22Rv1 (cell line): ENCODE measurements around the gene AZIN2.

Experiments used
- CTCF ChIP-seq: fragments of 450-650 bp; IDR thresholded peaks from 2 replicates; pipeline ENCODE4 v1.5.1; 2017; ENCODE audit warnings: mild to moderate bottlenecking
- ZFX ChIP-seq: fragments of 450-650 bp; IDR thresholded peaks from 2 replicates; pipeline ENCODE4 v1.6.1; 2017; ENCODE audit warnings: antibody characterized with exemption, borderline replicate concordance

GRCh38 chr1:33143698-33144097, 62.7 kb downstream of the AZIN2 start:
- TF ChIP-seq CTCF (no peak), ZFX (no peak)
